ENCODE results near the gene WDR64.
A peak's percentile ranks its signal among the peaks of the same experiment; 100 is the strongest.
"Not testable (repeated sequence)": the region's sequence is repeated elsewhere in the genome, so short reads cannot be mapped to it uniquely, and the experiment has no call there.

The WDR64 gene

DNA sequence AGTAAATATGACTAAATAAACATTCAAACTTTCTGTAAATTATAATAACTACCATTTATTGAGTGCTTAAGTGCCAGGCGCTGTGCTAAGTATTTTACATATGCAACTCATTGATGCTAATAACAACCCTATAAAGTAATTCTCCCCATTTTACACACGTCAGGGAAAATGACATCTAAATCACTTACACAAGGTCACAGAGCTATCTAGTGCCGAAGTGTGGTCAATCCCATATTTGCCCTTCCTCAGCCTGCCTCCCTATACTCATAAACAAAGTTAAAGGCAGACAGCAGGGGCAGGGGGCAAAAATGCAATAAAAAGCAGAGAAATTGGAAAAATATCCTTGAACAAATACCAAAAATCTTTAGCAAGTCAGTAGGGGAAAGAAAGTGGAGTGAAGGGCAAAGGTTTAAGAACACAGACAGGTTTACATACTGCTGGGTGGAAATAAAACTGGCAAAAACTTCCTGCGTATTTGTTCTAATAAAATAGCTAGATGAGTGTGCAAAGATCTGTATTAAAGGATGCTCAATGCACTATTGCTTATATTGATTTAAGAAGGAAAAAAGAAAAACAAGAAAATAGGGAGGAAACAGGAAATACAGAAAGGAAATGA is 72.8 kb downstream of the WDR64 start:
- no peak for DNase-seq (ENCODE audit: low read depth)
- no peak overlapping the region for H3K4me3 ChIP-seq (ENCODE audit: low read depth, low read length)
- TF ChIP-seq POLR2A (IDR thresholded peaks at IDR 0.05; ENCODE audit: extremely low read depth, insufficient read length) (no peak), MYC (IDR thresholded peaks at IDR 0.05; ENCODE audit: low read depth, low read length) (no peak)
- TF ChIP-seq, protein P1, sequence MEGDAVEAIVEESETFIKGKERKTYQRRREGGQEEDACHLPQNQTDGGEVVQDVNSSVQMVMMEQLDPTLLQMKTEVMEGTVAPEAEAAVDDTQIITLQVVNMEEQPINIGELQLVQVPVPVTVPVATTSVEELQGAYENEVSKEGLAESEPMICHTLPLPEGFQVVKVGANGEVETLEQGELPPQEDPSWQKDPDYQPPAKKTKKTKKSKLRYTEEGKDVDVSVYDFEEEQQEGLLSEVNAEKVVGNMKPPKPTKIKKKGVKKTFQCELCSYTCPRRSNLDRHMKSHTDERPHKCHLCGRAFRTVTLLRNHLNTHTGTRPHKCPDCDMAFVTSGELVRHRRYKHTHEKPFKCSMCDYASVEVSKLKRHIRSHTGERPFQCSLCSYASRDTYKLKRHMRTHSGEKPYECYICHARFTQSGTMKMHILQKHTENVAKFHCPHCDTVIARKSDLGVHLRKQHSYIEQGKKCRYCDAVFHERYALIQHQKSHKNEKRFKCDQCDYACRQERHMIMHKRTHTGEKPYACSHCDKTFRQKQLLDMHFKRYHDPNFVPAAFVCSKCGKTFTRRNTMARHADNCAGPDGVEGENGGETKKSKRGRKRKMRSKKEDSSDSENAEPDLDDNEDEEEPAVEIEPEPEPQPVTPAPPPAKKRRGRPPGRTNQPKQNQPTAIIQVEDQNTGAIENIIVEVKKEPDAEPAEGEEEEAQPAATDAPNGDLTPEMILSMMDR (IDR thresholded peaks at IDR 0.05; ENCODE audit: low read depth, low read length), result no peak
- TF ChIP-seq, protein P2, sequence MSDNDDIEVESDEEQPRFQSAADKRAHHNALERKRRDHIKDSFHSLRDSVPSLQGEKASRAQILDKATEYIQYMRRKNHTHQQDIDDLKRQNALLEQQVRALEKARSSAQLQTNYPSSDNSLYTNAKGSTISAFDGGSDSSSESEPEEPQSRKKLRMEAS (IDR thresholded peaks at IDR 0.05; ENCODE audit: low read depth, low read length), result no peak

DNA sequence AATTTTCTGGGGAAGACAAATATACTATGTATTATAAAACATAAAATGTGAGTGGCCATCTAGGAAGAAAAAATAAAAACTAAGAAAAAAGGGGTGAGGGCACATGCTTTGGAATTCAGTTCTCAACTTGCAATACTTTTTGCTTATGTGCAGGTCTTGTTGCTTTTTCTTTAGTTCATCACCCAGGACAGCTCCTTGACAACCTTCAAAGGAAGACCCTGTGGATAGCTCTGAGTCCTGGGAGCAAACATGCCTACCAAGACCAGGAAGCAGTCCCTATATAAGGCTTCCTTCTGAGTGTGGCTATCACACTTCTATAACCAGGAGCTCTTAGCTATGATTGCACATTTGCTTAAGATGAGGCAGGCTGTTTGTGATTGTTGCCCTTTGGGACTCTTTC is 78.0 kb downstream of the WDR64 start:
- TF ChIP-seq, protein P2 (IDR thresholded peaks at IDR 0.05; ENCODE audit: low read depth, low read length), result no peak
- TF ChIP-seq POLR2A (IDR thresholded peaks at IDR 0.05; ENCODE audit: extremely low read depth, insufficient read length) (no peak), MYC (IDR thresholded peaks at IDR 0.05; ENCODE audit: low read depth, low read length) (no peak)
- H3K4me3 ChIP-seq (ENCODE audit: low read depth, low read length), result no peak overlapping the region
- no peak for DNase-seq (ENCODE audit: low read depth)

DNA sequence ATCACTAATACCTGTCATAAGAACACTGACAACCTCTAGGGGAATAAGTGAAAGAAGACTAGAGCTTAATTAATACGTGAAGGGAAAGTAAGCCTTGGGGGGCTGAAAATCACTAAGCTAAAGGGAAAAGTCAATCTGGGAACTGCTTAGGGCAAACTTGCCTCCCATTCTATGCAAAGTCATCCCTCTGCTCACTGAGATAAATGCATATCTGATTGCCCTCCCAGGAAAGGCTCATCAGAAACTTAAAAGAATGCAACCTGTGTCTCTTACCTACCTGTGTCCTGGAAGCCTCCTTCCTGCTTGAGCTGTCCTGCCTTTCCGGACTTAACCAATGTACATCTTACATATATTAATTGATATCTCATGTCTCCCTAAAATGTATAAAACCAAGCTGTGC is 81.8 kb downstream of the WDR64 start:
- no peak overlapping the region for H3K4me3 ChIP-seq (ENCODE audit: low read depth, low read length)
- no peak for DNase-seq (ENCODE audit: low read depth)
- TF ChIP-seq, protein P2 (IDR thresholded peaks at IDR 0.05; ENCODE audit: low read depth, low read length), result no peak
- TF ChIP-seq, protein P1 (IDR thresholded peaks at IDR 0.05; ENCODE audit: low read depth, low read length), result no peak
- TF ChIP-seq MYC (IDR thresholded peaks at IDR 0.05; ENCODE audit: low read depth, low read length), result no peak
- TF ChIP-seq POLR2A (IDR thresholded peaks at IDR 0.05; ENCODE audit: extremely low read depth, insufficient read length), result no peak

DNA sequence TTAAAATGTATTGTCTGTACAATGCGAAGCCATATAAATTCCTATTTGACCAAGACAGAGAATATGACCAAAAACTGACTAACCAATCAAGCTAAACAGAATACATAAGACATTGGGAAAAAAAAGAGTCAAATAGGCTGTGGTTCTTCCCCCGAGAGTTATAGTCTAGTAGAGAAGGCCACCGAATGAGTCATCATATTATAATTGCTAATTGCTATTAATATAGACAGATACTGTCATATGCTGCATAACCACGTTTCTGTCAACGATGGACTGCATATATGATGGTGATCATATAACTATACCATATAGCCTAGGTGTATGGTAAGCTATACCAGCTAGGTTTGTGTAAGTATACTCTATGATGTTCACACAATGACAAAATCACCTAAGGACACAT is 82.5 kb downstream of the WDR64 start:
- no peak for DNase-seq (ENCODE audit: low read depth)
- no peak overlapping the region for H3K4me3 ChIP-seq (ENCODE audit: low read depth, low read length)
- TF ChIP-seq, protein P1 (IDR thresholded peaks at IDR 0.05; ENCODE audit: low read depth, low read length), result no peak
- TF ChIP-seq MYC (IDR thresholded peaks at IDR 0.05; ENCODE audit: low read depth, low read length), result no peak
- TF ChIP-seq, protein P2 (IDR thresholded peaks at IDR 0.05; ENCODE audit: low read depth, low read length), result no peak
- TF ChIP-seq POLR2A (IDR thresholded peaks at IDR 0.05; ENCODE audit: extremely low read depth, insufficient read length), result no peak

DNA sequence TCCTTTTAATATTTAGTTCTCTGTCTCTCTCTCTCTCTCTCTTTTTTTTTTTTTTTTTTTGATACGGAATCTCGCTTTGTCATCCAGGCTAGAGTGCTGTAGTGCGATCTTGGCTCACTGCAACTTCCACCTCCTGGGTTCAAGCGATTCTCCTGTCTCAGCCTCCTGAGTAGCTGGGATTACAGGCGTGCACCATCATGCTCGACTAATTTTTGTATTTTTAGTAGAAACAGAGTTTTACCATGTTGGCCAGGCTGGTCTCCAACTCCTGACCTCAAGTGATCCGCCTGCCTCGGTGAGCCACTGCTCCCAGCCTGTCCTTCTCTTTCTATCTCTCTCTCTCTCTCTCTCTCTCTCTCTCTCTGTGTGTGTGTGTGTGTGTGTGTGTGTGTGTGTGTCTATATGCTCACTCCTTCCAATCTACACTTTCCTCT is 83.4 kb downstream of the WDR64 start:
- not testable (repeated sequence) for H3K4me3 ChIP-seq (ENCODE audit: low read depth, low read length); DNase-seq (ENCODE audit: low read depth)

DNA sequence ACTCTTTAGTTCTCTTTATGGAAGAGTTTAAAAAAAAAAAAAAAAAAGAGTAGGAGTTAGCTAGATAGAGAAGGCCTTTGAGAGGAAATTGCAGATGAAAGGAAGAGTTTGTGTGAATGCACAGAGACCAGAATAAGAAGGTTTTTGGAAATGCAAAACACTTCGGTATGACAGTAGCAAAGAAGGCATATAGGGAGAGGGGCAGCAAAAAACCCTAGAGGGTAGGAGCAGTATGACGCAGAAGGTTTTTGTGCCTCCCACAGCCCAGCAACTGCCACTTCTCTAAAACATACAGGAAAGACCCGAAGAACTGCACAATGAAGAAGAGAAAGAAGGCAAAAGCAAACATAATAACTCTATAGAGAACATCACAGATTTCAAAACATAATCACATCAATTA is 84.3 kb downstream of the WDR64 start:
- TF ChIP-seq POLR2A (IDR thresholded peaks at IDR 0.05; ENCODE audit: extremely low read depth, insufficient read length) (no peak), MYC (IDR thresholded peaks at IDR 0.05; ENCODE audit: low read depth, low read length) (no peak)
- TF ChIP-seq, protein P1 (IDR thresholded peaks at IDR 0.05; ENCODE audit: low read depth, low read length), result no peak
- TF ChIP-seq, protein P2 (IDR thresholded peaks at IDR 0.05; ENCODE audit: low read depth, low read length), result no peak
- DNase-seq (ENCODE audit: low read depth), result peak; percentile 3
- no peak overlapping the region for H3K4me3 ChIP-seq (ENCODE audit: low read depth, low read length)

Data from NB4 (cell line).